ENCODE measurements around the gene CDC20. TPM values are rescaled to one million over a fixed set of nuclear protein-coding genes. Genes with fewer than 3 reads are reported as not detected.

Gene CDC20
- total RNA-seq (100 to 1,000 TPM; 118 to 129 TPM), polyA plus RNA-seq (0.37 TPM)

DNA sequence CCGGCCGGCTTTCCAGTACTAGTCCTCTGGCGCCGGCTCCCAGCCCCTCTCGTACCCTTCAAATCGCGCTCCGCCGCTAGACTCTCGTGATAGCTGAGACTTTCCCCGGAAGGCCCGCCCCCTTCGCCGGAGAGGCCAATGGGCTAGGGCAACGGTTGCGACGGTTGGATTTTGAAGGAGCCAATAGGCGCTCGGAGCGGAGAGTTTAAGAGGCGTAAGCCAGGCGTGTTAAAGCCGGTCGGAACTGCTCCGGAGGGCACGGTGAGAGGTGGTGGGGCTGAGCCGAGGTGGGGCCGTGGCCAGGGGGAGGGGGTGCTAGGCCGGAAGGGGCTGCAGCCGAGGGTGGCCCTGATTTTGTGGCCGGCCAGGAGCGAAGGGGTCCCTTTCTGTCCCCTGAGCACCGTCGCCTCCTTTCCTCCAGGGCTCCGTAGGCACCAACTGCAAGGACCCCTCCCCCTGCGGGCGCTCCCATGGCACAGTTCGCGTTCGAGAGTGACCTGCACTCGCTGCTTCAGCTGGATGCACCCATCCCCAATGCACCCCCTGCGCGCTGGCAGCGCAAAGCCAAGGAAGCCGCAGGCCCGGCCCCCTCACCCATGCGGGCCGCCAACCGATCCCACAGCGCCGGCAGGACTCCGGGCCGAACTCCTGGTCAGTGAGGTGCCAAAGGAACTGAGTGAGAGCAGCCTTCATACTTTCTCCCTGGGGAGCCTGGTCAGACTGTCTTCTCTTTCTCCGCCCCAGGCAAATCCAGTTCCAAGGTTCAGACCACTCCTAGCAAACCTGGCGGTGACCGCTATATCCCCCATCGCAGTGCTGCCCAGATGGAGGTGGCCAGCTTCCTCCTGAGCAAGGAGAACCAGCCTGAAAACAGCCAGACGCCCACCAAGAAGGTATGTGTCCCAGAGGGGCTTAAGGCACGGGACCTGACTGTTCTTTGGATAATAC lies at the start of gene CDC20:
CDC20 (plus strand) TSS at position 236 of the 948 bp plus-strand sequence; CDS start at position 471, 235 bp downstream.
- H3K36me3 Mint-ChIP-seq: peaks cover 0 to 29% (median 8%) of the 10 kb centered on the region in 3 donors
- H3K9me3 Mint-ChIP-seq: no peaks in the 10 kb centered on the region
- Histone ChIP-seq H3K36me3 (ENCODE audit: insufficient read depth, low read length) (peaks cover 17% of the 10 kb centered on the region), H3K27me3 (ENCODE audit: insufficient read depth, low read length, poor library complexity, severe bottlenecking) (no peaks in the 10 kb centered on the region), H3K9me3 (ENCODE audit: low read length) (no peaks in the 10 kb centered on the region), H3K4me1 (ENCODE audit: insufficient read depth, low read length) (peaks cover 11% of the 10 kb centered on the region), H3K27ac (ENCODE audit: low read depth, low read length) (peak within 1 kb of the TSS; percentile 77), H3K4me3 (ENCODE audit: low read length) (peak within 1 kb of the TSS; percentile 95)
- peaks cover 21 to 23% (median 22%) of the 10 kb centered on the region in 3 donors for H3K4me1 Mint-ChIP-seq
- POLR2A ChIA-PET: interaction anchor here (1.3 to 1.4 kb wide), 2 partner anchors 9 to 11 kb away, joined by 4 to 11 read pairs; partner anchors contain the start of gene ELOVL1
- peak within 1 kb of the TSS; percentile 10 to 96 (median 90) for H3K27ac Mint-ChIP-seq
- peak; percentile 93 to 98 (median 96) for DNase-seq
- H3K27me3 Mint-ChIP-seq: no peaks in the 10 kb centered on the region
- H3K4me3 Mint-ChIP-seq: peak within 1 kb of the TSS; percentile 82 to 91 (median 87)
- CTCF ChIA-PET: interaction anchor here (0.7 to 1.9 kb wide), 4 partner anchors 9 to 405 kb away, joined by 3 to 10 read pairs (median 4); partner anchors contain the start of gene ELOVL1

DNA sequence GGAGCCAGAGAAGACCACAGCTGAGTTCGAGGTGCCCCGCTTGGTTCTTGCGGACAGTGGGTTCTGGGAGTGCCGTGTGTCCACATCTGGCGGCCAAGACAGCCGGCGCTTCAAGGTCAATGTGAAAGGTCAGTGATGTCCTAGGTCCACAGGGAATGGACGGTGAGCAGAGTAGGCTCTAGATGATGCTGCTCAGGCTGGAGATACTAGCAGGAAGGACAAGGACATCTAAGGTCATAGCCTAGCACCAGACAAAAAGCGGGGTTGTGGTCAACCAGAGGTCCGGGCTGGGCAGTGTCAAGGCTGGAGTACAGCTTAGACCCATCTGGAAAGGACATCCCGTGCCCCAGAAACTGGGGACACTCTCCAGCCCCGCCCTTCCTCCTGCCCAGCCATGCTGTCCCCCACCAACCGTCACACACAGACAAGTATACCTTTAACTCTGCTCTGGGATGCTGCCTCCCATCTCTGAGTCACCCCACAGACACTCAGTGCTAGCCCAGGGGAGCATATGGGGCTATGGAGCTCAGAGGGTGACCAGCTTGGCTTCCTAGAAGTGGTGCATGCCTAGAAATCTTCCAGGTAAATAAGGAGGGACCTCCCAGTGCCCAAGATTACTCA lies 49.3 kb upstream of the CDC20 start:
- Histone ChIP-seq H3K27me3 (ENCODE audit: insufficient read depth, low read length, poor library complexity, severe bottlenecking) (no peaks in the 10 kb centered on the region), H3K4me3 (ENCODE audit: low read length) (no peak overlapping the region), H3K27ac (ENCODE audit: low read depth, low read length) (no peak overlapping the region), H3K9me3 (ENCODE audit: low read length) (no peaks in the 10 kb centered on the region), H3K4me1 (ENCODE audit: insufficient read depth, low read length) (no peaks in the 10 kb centered on the region), H3K36me3 (ENCODE audit: insufficient read depth, low read length) (no peaks in the 10 kb centered on the region)
- ChIA-PET POLR2A (no interaction called here), CTCF (no interaction called here)
- H3K27me3 Mint-ChIP-seq: peaks cover 3 to 13% of the 10 kb centered on the region in 2 donors
- peak in 1 of 5 donors; percentile 2 for DNase-seq
- H3K27ac Mint-ChIP-seq: peak overlapping the region in 1 of 8 donors; percentile 68
- H3K4me3 Mint-ChIP-seq: no peak overlapping the region
- no peaks in the 10 kb centered on the region for H3K4me1 Mint-ChIP-seq
- H3K36me3 Mint-ChIP-seq: no peaks in the 10 kb centered on the region
- H3K9me3 Mint-ChIP-seq: no peaks in the 10 kb centered on the region

DNA sequence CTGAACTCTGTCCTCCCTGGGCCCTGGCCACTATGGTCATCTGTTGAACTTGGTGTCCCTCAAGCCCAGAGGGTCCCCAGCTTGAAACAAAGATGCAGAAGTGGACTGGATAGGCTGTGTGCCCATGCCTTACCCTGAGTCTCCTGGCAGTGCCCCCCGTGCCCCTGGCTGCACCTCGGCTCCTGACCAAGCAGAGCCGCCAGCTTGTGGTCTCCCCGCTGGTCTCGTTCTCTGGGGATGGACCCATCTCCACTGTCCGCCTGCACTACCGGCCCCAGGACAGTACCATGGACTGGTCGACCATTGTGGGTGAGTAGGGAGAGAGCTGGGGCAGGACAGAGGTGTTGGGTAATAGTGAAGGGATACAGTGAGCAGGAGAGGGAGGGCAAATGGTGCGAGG lies 47.3 kb upstream of the CDC20 start:
- no peak overlapping the region for H3K4me3 ChIP-seq (ENCODE audit: low read length)
- peaks cover 3 to 6% of the 10 kb centered on the region in 2 donors for H3K27me3 Mint-ChIP-seq

DNA sequence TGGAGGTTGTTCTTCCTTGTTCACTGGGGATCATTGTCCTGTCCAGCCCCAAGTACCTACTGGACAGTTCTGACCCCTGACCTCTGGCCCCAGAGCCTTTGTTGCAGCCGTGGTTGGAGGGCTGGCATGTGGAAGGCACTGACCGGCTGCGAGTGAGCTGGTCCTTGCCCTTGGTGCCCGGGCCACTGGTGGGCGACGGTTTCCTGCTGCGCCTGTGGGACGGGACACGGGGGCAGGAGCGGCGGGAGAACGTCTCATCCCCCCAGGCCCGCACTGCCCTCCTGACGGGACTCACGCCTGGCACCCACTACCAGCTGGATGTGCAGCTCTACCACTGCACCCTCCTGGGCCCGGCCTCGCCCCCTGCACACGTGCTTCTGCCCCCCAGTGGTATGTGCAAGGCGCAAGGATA lies 46.6 kb upstream of the CDC20 start:
- H3K27me3 ChIP-seq (ENCODE audit: insufficient read depth, low read length, poor library complexity, severe bottlenecking): no peaks in the 10 kb centered on the region
- DNase-seq: no peak
- Mint-ChIP-seq H3K9me3 (no peaks in the 10 kb centered on the region), H3K4me3 (no peak overlapping the region), H3K36me3 (no peaks in the 10 kb centered on the region), H3K27me3 (peaks cover 3 to 5% of the 10 kb centered on the region in 2 donors), H3K27ac (no peak overlapping the region), H3K4me1 (no peaks in the 10 kb centered on the region)
- CTCF ChIA-PET: no interaction called here
- H3K9me3 ChIP-seq (ENCODE audit: low read length): no peaks in the 10 kb centered on the region
- H3K4me3 ChIP-seq (ENCODE audit: low read length): no peak overlapping the region
- no peaks in the 10 kb centered on the region for H3K36me3 ChIP-seq (ENCODE audit: insufficient read depth, low read length)
- no peak overlapping the region for H3K27ac ChIP-seq (ENCODE audit: low read depth, low read length)
- H3K4me1 ChIP-seq (ENCODE audit: insufficient read depth, low read length): no peaks in the 10 kb centered on the region
- POLR2A ChIA-PET: no interaction called here

More for the DNA sequence above, 47.3 kb upstream of the CDC20 start:
- Mint-ChIP-seq H3K4me3 (no peak overlapping the region), H3K9me3 (no peaks in the 10 kb centered on the region), H3K4me1 (no peaks in the 10 kb centered on the region), H3K36me3 (no peaks in the 10 kb centered on the region), H3K27ac (peak overlapping the region in 1 of 8 donors; percentile 43)
- ChIA-PET CTCF (no interaction called here), POLR2A (no interaction called here)
- Histone ChIP-seq H3K36me3 (ENCODE audit: insufficient read depth, low read length) (no peaks in the 10 kb centered on the region), H3K27ac (ENCODE audit: low read depth, low read length) (no peak overlapping the region), H3K4me1 (ENCODE audit: insufficient read depth, low read length) (no peaks in the 10 kb centered on the region), H3K27me3 (ENCODE audit: insufficient read depth, low read length, poor library complexity, severe bottlenecking) (no peaks in the 10 kb centered on the region), H3K9me3 (ENCODE audit: low read length) (no peaks in the 10 kb centered on the region)
- DNase-seq: no peak

DNA sequence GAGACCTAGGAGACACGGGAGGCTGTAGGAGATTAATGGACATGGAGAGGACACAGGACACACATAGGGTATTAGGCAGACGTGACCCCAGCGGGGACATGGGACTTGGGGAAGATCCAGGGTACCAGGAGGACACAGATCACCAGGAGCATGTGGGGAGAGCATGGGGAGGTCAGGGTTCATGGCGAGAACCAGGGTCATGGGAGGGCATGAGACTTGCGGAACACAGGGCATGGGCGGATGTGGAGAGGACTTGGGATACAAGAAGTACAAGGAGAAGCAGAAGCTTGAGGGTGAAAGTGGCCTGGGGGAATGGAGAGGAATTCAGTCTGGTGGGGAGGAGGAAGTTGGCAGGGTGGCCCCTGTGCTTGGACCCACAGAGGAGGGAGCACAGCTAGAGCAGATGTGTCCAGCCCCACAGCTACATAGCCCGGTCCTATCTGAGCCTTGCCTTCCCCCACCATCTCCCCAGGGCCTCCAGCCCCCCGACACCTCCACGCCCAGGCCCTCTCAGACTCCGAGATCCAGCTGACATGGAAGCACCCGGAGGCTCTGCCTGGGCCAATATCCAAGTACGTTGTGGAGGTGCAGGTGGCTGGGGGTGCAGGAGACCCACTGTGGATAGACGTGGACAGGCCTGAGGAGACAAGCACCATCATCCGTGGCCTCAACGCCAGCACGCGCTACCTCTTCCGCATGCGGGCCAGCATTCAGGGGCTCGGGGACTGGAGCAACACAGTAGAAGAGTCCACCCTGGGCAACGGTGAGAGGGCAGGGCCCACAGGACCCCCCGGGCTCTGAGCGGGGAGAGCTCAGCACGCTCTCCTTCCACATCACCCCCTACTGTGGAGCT lies 45.9 kb upstream of the CDC20 start:
- Histone ChIP-seq H3K9me3 (ENCODE audit: low read length) (no peaks in the 10 kb centered on the region), H3K27me3 (ENCODE audit: insufficient read depth, low read length, poor library complexity, severe bottlenecking) (no peaks in the 10 kb centered on the region), H3K4me1 (ENCODE audit: insufficient read depth, low read length) (no peaks in the 10 kb centered on the region), H3K36me3 (ENCODE audit: insufficient read depth, low read length) (no peaks in the 10 kb centered on the region), H3K27ac (ENCODE audit: low read depth, low read length) (no peak overlapping the region), H3K4me3 (ENCODE audit: low read length) (no peak overlapping the region)
- Mint-ChIP-seq H3K9me3 (no peaks in the 10 kb centered on the region), H3K36me3 (no peaks in the 10 kb centered on the region), H3K4me1 (no peaks in the 10 kb centered on the region), H3K4me3 (no peak overlapping the region), H3K27ac (peak overlapping the region in 1 of 8 donors; percentile 88), H3K27me3 (peaks cover 3 to 5% of the 10 kb centered on the region in 2 donors)
- POLR2A ChIA-PET: no interaction called here
- CTCF ChIA-PET: no interaction called here
- no peak for DNase-seq

DNA sequence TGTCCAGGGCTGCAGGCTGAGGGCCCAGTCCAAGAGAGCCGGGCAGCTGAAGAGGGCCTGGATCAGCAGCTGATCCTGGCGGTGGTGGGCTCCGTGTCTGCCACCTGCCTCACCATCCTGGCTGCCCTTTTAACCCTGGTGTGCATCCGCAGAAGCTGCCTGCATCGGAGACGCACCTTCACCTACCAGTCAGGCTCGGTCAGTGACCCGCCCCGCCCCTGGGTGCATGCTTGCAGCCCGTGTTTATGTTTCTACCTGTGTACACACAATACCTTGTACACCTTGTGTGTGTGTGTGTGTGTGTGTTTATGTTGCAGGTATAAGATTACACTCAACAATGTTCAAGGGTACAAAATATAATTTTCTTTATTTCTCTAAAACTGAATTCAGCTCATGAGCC lies 45.0 kb upstream of the CDC20 start:
- POLR2A ChIA-PET: no interaction called here

DNA sequence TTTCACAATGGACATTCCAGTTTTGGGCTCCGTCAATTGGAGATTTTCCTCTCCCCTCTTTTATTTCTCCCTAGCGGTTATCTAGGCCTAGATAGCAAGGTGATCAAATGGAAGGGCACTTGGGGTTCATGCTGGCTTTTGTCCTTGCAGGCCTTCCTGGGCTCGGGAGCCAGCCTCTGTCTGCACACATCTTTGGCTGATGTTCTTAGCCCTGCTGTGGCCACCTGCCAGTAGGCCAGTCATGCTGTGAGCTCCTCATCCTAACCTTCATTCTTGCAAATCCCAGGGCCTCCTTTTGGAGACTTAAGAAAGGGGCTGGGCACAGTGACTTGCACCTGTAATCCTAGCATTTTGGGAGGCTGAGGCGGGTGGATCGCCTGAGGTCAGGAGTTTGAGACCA lies 44.5 kb upstream of the CDC20 start:
- H3K27me3 Mint-ChIP-seq: peaks cover 0 to 3% of the 10 kb centered on the region in 2 donors
- no peaks in the 10 kb centered on the region for H3K36me3 Mint-ChIP-seq
- H3K4me1 ChIP-seq (ENCODE audit: insufficient read depth, low read length): no peaks in the 10 kb centered on the region
- no peaks in the 10 kb centered on the region for H3K4me1 Mint-ChIP-seq
- no peak overlapping the region for H3K4me3 ChIP-seq (ENCODE audit: low read length)
- H3K27ac ChIP-seq (ENCODE audit: low read depth, low read length): no peak overlapping the region
- no peak for DNase-seq
- no peaks in the 10 kb centered on the region for H3K36me3 ChIP-seq (ENCODE audit: insufficient read depth, low read length)
- H3K9me3 Mint-ChIP-seq: no peaks in the 10 kb centered on the region
- CTCF ChIA-PET: no interaction called here
- POLR2A ChIA-PET: no interaction called here
- no peaks in the 10 kb centered on the region for H3K27me3 ChIP-seq (ENCODE audit: insufficient read depth, low read length, poor library complexity, severe bottlenecking)
- H3K9me3 ChIP-seq (ENCODE audit: low read length): no peaks in the 10 kb centered on the region
- H3K4me3 Mint-ChIP-seq: no peak overlapping the region
- no peak overlapping the region for H3K27ac Mint-ChIP-seq

More for the DNA sequence above, 45.0 kb upstream of the CDC20 start:
- Histone ChIP-seq H3K9me3 (ENCODE audit: low read length) (no peaks in the 10 kb centered on the region), H3K27me3 (ENCODE audit: insufficient read depth, low read length, poor library complexity, severe bottlenecking) (no peaks in the 10 kb centered on the region), H3K27ac (ENCODE audit: low read depth, low read length) (no peak overlapping the region), H3K36me3 (ENCODE audit: insufficient read depth, low read length) (no peaks in the 10 kb centered on the region), H3K4me3 (ENCODE audit: low read length) (no peak overlapping the region), H3K4me1 (ENCODE audit: insufficient read depth, low read length) (no peaks in the 10 kb centered on the region)
- CTCF ChIA-PET: no interaction called here
- Mint-ChIP-seq H3K36me3 (no peaks in the 10 kb centered on the region), H3K9me3 (no peaks in the 10 kb centered on the region), H3K27ac (no peak overlapping the region), H3K4me3 (no peak overlapping the region), H3K27me3 (peaks cover 0 to 3% of the 10 kb centered on the region in 2 donors), H3K4me1 (no peaks in the 10 kb centered on the region)
- DNase-seq: no peak

Data from CD8-positive, alpha-beta memory T cell (primary cell).